ENCODE measurements around the gene OPRM1.
"Not testable (repeated sequence)": the region's sequence is repeated elsewhere in the genome, so short reads cannot be mapped to it uniquely, and the experiment has no call there.

Gene OPRM1

GRCh38 chr6:154213782-154214181 lies 174.7 kb downstream of the OPRM1 start:
- no peak for FAIRE-seq

- FAIRE-seq, result no peak
These were observed 179.3 kb downstream of the OPRM1 start for GRCh38 chr6:154218301-154218700.

- no peak for FAIRE-seq
These were observed 179.7 kb downstream of the OPRM1 start for GRCh38 chr6:154218787-154219186.

GRCh38 chr6:154219250-154219649 lies 180.2 kb downstream of the OPRM1 start:
- FAIRE-seq, result no peak

GRCh38 chr6:154222716-154223115 lies 183.7 kb downstream of the OPRM1 start:
- FAIRE-seq, result no peak

DNA sequence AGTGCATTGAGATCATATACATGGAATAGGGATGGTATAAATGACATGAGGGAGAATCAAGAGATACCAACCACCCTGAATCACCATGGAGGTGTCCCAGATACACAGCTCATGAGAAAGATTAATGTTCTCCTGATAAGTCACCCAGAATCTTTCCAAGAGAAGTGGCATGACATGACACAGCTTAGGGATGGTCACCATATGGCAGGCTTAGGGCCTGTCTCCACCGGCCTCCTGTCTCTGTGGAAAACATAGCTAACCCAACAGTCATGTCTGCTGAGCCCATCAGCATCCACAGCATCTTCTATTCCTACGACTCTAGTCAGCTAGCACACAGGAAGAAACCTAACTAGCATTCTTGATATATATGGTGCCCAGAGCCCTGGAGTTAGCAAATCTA lies 184.3 kb downstream of the OPRM1 start:
- no peak for FAIRE-seq

GRCh38 chr6:154226461-154226860 lies 187.4 kb downstream of the OPRM1 start:
- FAIRE-seq, result no peak

DNA sequence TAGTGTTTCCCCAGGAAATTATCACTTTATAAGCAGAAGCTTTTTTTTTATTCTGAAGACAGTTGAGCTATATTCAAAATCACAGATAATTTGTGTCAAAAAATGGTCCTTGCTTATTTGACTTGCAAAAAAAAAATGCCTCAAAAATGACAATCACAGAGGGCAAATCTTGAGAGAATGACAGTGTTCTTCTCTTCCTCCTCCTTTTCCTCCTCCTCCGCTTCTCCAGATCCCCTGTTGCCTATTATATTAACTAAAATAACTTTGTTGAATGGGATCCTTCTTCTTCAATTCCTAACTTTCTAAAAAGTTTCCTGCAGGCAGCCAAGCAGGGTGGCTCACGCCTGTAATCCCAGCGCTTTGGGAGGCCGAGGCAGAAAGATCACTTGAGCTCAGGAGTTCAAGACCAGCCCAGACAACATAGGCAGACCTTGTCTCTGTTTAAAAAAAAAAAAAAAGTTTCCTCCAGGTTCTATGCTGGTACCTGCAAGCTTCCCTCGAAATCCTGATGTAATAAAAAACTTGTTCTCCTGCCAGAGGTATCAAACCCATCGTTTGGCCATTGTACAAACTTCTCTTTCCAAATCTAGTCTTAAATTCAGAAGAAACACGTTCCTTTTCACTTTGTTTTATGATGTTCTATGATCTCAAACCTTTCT lies 189.0 kb downstream of the OPRM1 start:
- FAIRE-seq, result no peak

- no peak for FAIRE-seq
These were observed 189.5 kb downstream of the OPRM1 start for GRCh38 chr6:154228521-154228905.

DNA sequence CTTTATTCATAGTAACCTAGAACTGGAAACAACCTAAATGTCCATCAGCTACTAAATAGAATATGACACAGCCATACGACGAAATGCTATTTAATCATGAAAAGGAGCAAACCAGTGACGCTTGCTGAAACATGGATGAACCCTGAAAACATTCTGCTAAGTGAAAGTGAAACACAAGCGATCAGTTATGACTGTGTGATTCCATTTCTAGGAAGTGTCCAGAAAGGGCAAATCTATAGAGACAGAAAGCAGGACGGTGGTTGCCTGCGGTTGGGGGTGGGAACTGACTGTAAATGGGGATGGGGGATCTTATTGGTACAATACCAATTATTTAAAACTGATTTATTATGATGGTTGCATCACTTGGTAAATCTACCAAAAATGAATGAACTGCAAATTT lies 190.7 kb downstream of the OPRM1 start:
- FAIRE-seq, result no peak

DNA sequence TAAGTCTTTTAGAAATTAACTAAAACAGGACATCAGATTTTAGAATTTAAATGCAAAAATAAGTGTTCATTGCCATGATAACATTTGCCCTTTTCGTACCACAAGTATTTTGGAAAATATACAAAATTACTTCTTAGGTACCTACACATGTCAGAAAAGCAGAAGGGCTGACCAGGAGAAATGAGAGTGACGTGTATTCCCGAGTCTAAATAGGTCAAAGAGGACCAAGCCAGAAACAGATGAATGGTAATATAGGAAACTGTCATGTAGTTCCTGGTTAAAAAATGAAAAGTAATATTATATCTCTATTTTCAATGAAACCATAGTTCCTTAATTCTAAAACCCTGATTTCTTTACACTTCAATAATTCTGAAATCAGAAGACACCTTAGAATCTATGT lies 191.4 kb downstream of the OPRM1 start:
- no peak for FAIRE-seq

DNA sequence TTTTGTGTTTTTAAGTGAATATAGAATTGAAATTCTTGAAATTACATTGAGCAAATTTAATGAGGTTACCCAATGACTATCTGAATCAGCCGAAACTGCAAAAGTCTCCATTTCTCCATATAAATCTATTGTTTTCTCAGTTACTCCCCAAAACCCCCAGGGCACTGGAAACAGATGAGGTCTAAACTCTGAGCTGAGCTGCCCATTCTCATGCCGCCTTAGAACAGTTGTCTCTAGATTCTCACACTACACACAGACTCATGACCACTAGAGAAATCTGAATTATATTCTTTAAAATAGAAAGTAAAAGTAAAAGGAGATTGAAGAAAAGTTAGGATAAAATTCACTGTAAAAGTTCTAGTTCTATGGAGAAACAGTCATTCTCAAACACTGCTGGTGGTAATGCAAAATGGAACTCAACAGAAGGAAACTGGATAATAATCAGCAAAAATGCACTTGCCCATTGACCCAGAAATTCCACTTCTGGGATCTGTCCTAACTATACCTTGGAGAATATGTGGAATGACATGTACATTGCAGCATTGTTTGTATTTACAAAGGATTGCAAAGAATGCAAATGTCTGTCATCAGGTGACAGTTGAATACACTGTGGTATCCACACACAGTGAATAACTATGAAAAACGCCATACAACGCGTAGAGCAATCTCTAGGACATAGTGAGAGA lies 192.0 kb downstream of the OPRM1 start:
- no peak for FAIRE-seq

GRCh38 chr6:154232013-154232910 lies 193.2 kb downstream of the OPRM1 start:
- FAIRE-seq, result no peak

GRCh38 chr6:154233383-154233782 lies 194.3 kb downstream of the OPRM1 start:
- FAIRE-seq, result no peak

GRCh38 chr6:154234019-154234772 lies 195.2 kb downstream of the OPRM1 start:
- no peak for FAIRE-seq

GRCh38 chr6:154236646-154237301 lies 197.7 kb downstream of the OPRM1 start:
- no peak for FAIRE-seq

- FAIRE-seq, result no peak
These were observed 199.8 kb downstream of the OPRM1 start for GRCh38 chr6:154238831-154239230.

- FAIRE-seq, result no peak
These were observed 200.4 kb downstream of the OPRM1 start for GRCh38 chr6:154239392-154239791.

GRCh38 chr6:154241061-154241460 lies 202.0 kb downstream of the OPRM1 start:
- FAIRE-seq, result not testable (repeated sequence)

GRCh38 chr6:154241581-154241980 lies 202.5 kb downstream of the OPRM1 start:
- FAIRE-seq, result no peak

- no peak for FAIRE-seq
These were observed 203.7 kb downstream of the OPRM1 start for GRCh38 chr6:154242617-154243357.
